GDM1 (cell line): Measurements from ENCODE around the gene SLC39A7.

Experiments used
- DNase-seq: peaks from one replicate; lab custom pipeline; 2025; lab: John Stamatoyannopoulos, UW

Gene SLC39A7

GRCh38 chr6:33190504-33191107, 10.1 kb upstream of the SLC39A7 start:
- DNase-seq = no peak

DNA sequence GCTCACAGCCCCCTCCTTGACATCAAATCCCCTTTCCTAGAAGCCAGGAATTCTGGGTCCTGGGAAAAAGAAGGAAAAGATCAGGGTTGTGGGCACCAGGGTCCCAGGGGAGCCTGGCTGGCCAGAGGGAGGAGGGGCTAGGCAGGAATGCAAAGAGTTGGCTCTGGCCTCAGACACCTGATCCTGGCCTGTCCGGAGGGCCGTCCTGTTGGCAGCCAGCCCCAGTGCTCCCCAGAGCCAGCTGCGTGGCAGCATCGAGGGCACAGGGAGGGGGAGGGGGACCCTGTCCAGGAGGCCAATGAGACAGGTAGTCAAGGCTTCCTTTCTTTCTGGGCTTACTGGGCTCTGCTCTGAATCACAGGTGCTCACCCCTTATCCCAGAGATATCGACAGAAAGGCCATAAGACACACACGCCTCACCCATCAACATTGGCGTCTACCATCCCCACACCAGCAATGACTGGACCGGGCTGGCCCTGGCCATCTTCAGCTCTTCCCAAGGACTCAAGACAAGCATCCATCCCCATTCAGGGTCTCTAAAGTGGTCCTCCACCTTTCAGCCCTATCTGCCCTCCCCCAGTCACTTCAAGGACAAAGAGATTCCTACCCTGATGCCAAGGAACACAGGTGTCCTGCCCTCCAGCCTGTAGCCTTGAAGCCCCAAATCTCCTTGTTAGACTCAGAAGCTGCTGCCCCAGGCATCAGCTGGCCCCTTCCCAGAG, 9.1 kb upstream of the SLC39A7 start:
- DNase-seq = no peak

- no peak for DNase-seq
These were observed 8.5 kb upstream of the SLC39A7 start, which contains the start of gene COL11A2 for GRCh38 chr6:33192105-33192646. COL11A2 (minus strand) TSS chr6:33192467; CDS start chr6:33192240, 227 bp downstream.

- no peak for DNase-seq
These were observed 7.7 kb upstream of the SLC39A7 start for GRCh38 chr6:33192671-33193602.

DNA sequence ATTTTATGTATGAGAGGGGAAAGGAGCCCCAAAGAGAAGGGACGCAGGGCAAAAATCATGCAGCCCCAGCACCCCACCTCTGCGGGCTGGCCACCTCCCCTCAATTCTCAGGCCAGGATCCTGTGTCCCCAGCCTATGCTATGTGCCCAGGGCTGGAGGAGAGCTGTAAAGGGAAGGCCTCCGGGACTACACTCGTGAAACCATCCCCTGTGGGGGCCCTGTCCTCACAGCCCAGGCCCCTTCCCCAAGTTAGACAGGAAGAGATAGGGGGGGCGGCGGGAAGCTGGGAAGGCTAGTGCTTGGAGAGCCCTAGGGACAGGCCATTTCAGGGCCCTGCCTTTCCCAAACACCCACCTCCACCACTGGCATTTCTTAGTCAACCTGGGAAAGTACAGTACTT, 7.0 kb upstream of the SLC39A7 start:
- no peak for DNase-seq

GRCh38 chr6:33194431-33194979, 6.2 kb upstream of the SLC39A7 start:
- DNase-seq = no peak

DNA sequence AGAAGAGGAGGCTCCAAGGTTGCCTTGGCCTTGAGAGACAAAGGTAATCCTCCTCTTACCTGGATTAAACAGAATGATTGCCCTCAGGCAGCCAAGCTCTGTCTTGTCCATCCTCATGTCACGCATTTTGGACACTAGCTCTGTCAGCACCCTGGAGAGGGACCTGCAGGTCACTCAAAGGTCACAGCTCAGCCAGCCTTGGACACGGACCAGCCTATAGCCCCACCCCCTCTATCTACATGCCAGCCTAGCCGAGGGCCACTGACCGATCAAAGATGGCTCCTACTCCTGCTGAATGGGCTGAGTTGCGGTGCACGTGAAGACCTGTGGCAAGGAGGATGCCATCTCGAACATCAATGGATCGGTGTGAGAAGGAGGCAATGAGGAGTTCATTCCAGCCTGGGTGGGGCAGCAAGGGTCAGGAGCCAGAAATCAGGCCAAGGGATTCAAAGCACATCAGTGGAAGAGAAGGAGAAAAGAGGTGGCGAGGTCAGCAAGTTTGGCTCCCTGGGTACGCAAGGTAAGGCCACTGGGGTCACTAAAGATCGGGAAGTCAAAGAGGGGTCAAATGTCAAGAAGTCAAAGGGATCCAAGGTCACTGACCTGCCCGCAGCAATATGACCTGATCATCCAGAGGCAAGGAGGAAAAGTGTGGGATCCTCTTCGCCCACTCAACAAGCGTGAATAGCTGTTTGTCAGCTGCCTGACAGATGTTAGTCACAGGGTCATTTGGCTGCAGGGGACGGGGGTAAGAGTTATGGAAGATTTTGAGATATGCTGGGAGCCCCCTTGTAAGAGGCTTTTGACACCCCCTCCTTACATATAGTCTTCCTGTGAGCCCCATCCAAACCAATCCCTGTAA, 5.1 kb upstream of the SLC39A7 start:
- DNase-seq = no peak

DNA sequence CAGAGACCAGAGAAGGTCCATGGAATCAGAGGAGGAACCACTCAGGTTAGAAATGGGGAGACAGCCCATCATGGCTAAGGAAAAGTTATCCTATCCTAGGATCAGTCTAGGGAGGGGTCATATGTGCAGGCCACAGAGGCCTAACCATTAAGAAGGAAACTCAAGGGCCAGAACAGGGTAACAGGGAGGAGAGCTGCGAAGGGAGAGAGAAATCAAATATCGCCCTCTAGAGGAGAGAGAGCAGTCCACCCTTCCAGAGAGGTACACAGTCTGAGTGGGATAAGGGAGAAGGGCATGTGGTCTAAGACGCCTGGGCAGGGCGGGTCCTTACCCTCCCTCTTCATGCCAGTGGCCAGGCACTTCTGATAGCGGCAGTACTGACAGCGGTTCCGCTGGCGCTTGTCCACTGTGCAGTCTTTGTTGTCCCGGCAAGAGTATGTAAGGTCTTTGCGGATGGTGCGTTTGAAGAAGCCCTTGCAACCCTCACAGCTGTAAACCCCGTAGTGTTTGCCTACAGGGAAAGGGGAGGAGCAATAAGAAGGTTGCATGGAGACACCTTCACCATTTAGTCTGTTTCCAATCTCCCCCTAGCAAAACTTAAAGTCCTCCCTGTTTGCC, 3.1 kb upstream of the SLC39A7 start:
- peak; percentile 53 for DNase-seq

GRCh38 chr6:33198159-33198852, 2.4 kb upstream of the SLC39A7 start:
- no peak for DNase-seq

- no peak for DNase-seq
These were observed 1.7 kb upstream of the SLC39A7 start for GRCh38 chr6:33198853-33199436.

GRCh38 chr6:33199687-33200218, 914 bp upstream of the SLC39A7 start:
- DNase-seq = peak; percentile 32

- DNase-seq = no peak
These were observed 479 bp downstream of the SLC39A7 start for GRCh38 chr6:33201147-33201545.

- no peak for DNase-seq
These were observed 1.3 kb downstream of the SLC39A7 start for GRCh38 chr6:33201935-33202334.

DNA sequence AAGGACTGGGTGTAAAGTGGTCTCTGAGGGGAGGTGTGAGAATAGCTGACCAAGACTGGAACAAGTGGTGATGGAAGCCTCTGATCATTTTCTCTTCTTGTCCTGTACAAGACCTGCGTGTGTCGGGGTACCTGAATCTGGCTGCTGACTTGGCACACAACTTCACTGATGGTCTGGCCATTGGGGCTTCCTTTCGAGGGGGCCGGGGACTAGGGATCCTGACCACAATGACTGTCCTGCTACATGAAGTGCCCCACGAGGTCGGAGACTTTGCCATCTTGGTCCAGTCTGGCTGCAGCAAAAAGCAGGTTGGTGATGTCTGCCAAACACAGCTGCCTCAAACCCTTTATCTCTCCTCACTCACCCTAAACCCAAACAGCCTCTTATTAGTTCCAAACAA, 2.1 kb downstream of the SLC39A7 start:
- no peak for DNase-seq

DNA sequence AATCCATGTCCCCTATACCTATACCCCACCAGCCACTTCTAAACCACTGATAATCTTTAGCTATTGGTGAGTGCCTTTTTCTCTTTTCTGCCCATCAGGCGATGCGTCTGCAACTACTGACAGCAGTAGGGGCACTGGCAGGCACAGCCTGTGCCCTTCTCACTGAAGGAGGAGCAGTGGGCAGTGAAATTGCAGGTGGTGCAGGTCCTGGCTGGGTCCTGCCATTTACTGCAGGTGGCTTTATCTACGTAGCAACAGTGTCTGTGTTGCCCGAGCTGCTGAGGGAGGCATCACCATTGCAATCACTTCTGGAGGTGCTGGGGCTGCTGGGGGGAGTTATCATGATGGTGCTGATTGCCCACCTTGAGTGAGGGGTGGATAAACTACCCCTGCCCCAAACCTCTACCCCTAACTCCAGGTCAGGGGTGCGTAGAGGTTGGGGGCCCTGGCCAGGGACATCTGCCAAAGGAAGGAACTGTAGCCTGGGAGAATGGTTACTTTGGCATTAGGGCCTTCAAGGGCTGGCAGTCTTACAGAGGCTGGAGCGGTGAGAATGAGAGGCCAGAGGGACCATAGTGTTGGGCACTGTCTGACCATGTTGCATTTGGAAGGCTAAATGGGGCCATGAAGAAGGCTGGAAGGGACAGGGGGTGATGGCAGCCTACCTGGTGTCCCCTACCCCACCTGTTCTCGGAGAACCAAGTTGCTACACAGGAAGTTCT, 2.9 kb downstream of the SLC39A7 start:
- no peak for DNase-seq

DNA sequence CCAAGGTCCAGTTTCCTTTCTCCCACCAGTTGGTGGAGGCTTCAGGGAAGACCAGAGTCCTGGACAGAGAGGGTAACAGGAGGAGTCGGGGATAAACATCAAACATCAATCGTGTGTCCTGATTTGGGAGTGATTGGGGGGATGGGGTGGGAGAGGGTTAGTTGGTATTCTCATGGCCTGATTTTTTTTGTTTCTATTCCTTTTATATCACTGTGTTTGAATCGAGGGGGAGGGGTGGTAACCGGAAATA, 3.4 kb downstream of the SLC39A7 start:
- DNase-seq = no peak

DNA sequence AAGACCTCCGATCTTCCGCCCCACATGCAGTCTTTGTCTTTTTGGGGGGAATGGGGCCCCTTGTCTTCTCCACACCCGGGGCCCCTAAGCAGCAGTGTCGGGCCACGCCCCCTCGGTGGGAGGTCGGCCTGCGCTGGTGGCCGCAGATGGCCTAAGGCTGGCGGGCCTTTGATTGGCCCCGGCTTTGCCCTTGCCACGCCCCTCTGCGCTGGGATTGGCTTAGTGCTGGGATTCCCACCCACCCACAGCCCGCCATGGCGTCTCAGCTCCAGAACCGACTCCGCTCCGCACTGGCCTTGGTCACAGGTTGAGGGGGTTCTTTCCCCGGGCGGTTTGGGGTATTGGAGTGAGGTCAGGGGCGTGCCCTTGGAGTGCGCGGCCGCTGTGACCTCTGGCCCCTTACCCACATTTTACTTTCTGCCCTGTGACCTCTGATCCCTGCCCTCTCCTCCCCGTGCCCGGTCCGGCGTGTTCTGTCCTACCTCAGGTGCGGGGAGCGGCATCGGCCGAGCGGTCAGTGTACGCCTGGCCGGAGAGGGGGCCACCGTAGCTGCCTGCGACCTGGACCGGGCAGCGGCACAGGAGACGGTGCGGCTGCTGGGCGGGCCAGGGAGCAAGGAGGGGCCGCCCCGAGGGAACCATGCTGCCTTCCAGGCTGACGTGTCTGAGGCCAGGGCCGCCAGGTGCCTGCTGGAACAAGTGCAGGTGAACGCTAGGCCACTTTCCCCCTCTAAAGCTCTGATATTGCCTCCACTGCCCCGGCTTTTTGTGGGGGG, 3.9 kb downstream of the SLC39A7 start, which contains the start of gene HSD17B8:
Gene HSD17B8, plus strand, starts transcription at position 241 of the 776 bp plus-strand sequence. Its CDS starts 14 bp downstream, at position 255.
- peak; percentile 84 for DNase-seq
